ENCODE data around the gene RABIF. TPM values are rescaled to one million over a fixed set of nuclear protein-coding genes. Genes with fewer than 3 reads are reported as not detected.
"Not testable (repeated sequence)": the region's sequence is repeated elsewhere in the genome, so short reads cannot be mapped to it uniquely, and the experiment has no call there.

RABIF gene
- total RNA-seq, 2 donors from 2014 or later: 9.2 to 15.6 TPM

- peak; percentile 92 for ATAC-seq (replicated peaks)
- Mint-ChIP-seq H3K4me3 (peak overlapping the region; percentile 85), H3K4me1 (peaks cover 23% of the 10 kb centered on the region), H3K27ac (peak overlapping the region; percentile 83), H3K9me3 (no peaks in the 10 kb centered on the region), H3K27me3 (no peaks in the 10 kb centered on the region), H3K36me3 (ENCODE audit: low read depth) (no peaks in the 10 kb centered on the region)
These were observed 54.0 kb downstream of the RABIF start for GRCh38 chr1:202834771-202835547.

GRCh38 chr1:202831906-202832305 is 57.0 kb downstream of the RABIF start:
- Mint-ChIP-seq H3K9me3 (no peaks in the 10 kb centered on the region), H3K4me3 (no peak overlapping the region), H3K36me3 (ENCODE audit: low read depth) (no peaks in the 10 kb centered on the region), H3K27me3 (no peaks in the 10 kb centered on the region), H3K27ac (peak overlapping the region; percentile 22), H3K4me1 (peaks cover 18% of the 10 kb centered on the region)
- ATAC-seq (replicated peaks): no peak

- ATAC-seq (replicated peaks); H3K36me3 Mint-ChIP-seq (ENCODE audit: low read depth); H3K4me1 Mint-ChIP-seq: not testable (repeated sequence)
These were observed 59.7 kb downstream of the RABIF start for GRCh38 chr1:202829223-202829622.

More at GRCh38 chr1:202829223-202829622, 59.7 kb downstream of the RABIF start:
- H3K4me3 Mint-ChIP-seq, H3K9me3 Mint-ChIP-seq, H3K27me3 Mint-ChIP-seq, H3K27ac Mint-ChIP-seq: not testable (repeated sequence)

Other genes with a start within 250 kb of the RABIF start
- gene SYT2, start 178.7 kb downstream of the RABIF start, total RNA-seq: under 1 TPM in 1 of 2 donors, not detected in 1; 0.05 TPM
- gene KDM5B, start 80.7 kb downstream of the RABIF start, total RNA-seq: 100 to 1,000 TPM; 124 to 176 TPM
- 1 to 10 TPM; 1.8 to 4.0 TPM for gene PCAT6, start 78.2 kb downstream of the RABIF start, total RNA-seq
- gene KLHL12, start 38.1 kb upstream of the RABIF start, total RNA-seq: 10 to 100 TPM; 31.6 to 34.1 TPM
- gene ADIPOR1, start 69.2 kb upstream of the RABIF start, total RNA-seq: 100 to 1,000 TPM in 1 of 2 donors, 10 to 100 TPM in 1; 71.0 to 102 TPM
- gene CYB5R1, start 78.1 kb upstream of the RABIF start, total RNA-seq: 10 to 100 TPM; 19.6 to 19.7 TPM
- 10 to 100 TPM; 50.1 to 62.6 TPM for gene TMEM183A, start 118.2 kb upstream of the RABIF start, total RNA-seq
- gene PPFIA4, start 137.3 kb upstream of the RABIF start, total RNA-seq: 100 to 1,000 TPM in 1 of 2 donors, 10 to 100 TPM in 1; 38.1 to 244 TPM
- not detected for gene MYOG, start 196.9 kb upstream of the RABIF start, total RNA-seq
- gene ADORA1, start 238.6 kb upstream of the RABIF start, total RNA-seq: not detected